GM18511 (cell line): ENCODE measurements around the gene SNX20.

ENCODE experiments used
- ATAC-seq: cut with Tn5 transposase; IDR thresholded peaks from one replicate; pipeline ENCODE4 v1.9.1; 2021; ENCODE audit warnings: mild to moderate bottlenecking, moderate library complexity; ENCODE audit not compliant: unreplicated experiment

The SNX20 gene

GRCh38 chr16:50664270-50664669 lies 16.8 kb downstream of the SNX20 start:
- ATAC-seq = no peak

- no peak for ATAC-seq
Measured at GRCh38 chr16:50662306-50662940, 18.7 kb downstream of the SNX20 start.

DNA sequence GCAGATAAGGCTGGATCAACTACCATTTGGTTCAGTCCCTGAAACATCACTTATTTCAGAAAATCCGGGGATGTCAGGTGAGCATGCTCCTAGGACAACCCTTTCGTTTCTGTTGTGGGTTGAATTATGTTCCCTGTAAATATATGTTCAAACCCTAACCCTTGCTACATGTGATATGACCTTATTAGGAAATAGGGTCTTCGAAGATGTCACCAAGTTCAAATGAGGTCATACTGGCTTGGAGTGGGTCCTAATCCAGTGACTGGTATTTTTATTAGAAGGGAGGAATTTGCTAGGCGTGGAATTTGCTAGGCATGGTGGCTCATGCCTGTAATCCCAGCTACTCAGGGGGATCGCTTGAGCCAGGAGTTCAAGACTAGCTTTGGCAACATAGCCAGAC lies 21.3 kb downstream of the SNX20 start:
- no peak for ATAC-seq

GRCh38 chr16:50657241-50657640 lies 23.9 kb downstream of the SNX20 start:
- no peak for ATAC-seq

DNA sequence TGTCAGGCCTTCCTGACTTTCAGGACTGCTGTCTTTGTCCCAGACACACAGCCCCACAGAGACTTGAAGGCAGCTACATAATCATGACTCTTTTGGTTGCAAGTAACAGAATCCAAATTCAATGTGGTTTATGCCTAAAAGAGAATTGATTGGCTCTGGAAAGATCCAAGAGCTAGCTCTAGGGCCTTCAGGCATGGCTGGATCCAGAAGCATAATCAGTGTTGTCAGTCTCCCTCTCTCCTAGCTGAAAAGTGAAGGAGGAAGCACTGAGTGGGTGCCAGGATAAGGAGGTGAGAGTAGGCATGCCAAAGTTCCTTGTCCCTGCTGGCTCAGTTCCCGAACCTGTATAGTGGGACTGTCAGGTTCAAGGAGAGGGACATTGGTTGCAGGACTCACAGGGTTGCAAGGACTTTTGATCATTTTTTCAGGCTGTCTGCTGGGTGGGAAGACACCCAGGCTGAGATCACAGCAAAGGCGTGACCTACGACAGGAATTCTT lies 25.5 kb downstream of the SNX20 start:
- no peak for ATAC-seq

GRCh38 chr16:50653633-50654519 lies 27.2 kb downstream of the SNX20 start:
- ATAC-seq = no peak

DNA sequence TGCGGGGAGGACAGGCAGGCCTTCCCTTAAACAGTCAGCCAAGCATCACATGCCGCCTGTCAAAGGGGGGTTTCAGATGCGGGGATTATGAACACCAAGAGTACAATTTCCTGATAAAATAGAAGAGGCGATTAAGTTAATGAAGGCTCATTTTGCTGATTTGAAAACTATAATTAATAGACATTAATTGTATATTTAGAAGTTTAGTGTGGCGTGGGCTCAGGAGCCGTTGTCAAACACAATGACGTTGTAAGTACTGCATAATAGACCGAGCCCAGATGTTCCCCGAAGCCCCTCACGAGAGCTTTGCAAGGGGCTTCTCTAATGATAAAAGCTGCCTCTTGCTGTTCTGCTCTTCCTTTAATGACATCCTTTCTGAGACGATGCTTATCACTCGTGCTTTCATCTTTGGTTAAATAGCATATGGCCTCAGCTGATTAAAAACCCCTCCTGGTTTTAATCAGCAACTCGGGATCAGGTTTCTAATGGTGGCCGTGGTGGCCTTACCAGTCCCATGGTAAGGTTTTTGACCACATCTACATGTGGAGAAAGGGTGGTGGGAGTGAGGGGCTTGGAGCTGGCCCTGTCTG lies 28.2 kb downstream of the SNX20 start:
- no peak for ATAC-seq

GRCh38 chr16:50651835-50652438 lies 29.2 kb downstream of the SNX20 start:
- ATAC-seq = no peak

DNA sequence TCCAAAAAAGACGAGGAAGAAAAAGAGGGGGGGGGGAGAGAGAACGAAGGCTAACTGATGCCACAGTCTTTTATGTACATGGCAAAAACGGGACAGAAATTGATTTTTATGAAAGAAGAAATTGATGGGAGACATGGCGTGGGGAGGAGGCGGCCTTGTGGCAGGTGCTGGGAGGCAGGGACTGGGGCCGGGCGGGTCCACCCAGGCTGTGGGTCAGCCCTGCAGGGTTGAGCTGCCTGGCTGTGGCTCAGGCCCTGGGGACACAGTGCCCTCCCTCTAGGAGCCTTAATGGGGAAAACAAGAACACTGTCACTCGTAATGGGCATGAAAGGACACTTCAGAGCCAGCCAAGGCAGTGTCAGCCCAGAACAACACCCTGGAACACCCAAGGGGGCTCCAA lies 34.8 kb downstream of the SNX20 start:
- ATAC-seq = no peak

DNA sequence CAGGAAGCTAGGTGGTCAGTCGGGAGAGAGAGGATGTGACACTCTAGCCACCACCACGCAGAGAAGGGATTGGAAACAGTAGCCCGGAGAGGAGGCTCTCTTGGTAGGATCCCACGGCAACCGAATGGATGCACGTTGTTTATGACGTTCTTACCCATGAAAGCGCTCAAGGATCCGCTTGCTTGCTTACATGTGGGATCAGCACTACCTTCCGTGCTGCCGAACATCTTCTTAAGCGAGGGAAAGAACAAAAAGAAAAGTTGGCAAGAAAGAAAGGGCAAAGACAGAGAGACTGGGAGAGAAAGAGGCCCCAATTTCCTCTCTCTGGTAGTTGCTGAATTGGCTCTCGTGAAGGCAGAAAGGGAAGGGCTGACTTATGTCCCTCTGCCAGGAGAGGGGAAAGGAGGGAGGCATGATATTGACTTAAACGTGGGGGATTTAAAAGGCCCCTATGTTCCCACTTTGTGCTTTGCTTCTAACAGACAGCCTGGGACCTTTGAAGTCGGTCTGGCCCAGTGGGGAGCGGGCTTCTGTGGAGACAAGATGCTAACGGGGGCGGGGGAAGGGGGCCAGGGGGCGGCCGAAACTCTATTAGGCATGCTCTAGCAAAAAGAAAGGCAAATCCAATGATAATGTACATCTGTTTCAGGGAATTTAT lies 35.4 kb downstream of the SNX20 start:
- no peak for ATAC-seq

GRCh38 chr16:50644729-50645128 lies 36.4 kb downstream of the SNX20 start:
- ATAC-seq = peak; percentile 72

GRCh38 chr16:50644245-50644644 lies 36.9 kb downstream of the SNX20 start:
- no peak for ATAC-seq

DNA sequence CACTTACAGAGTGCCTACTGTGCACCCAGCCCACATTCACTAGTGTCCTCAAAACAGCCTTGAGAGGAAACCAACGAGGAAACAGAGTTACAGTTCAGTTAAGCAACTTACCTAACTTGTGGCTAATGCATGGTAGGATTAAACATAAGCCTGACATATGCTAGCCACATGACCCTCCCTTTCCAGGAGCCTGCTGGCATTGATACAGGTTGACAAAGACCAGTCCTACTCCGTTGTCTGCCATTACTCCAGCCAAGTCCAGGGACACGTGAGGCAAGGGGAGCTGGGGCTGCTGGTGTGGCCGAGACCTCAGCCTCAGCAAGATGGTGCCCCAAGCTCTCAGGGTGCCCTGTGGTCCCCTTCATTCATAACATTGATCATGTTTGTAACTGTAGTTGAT lies 37.9 kb downstream of the SNX20 start:
- no peak for ATAC-seq

- ATAC-seq = no peak
Measured at GRCh38 chr16:50642349-50642748, 38.8 kb downstream of the SNX20 start.

GRCh38 chr16:50641818-50642187 lies 39.3 kb downstream of the SNX20 start:
- ATAC-seq = no peak

DNA sequence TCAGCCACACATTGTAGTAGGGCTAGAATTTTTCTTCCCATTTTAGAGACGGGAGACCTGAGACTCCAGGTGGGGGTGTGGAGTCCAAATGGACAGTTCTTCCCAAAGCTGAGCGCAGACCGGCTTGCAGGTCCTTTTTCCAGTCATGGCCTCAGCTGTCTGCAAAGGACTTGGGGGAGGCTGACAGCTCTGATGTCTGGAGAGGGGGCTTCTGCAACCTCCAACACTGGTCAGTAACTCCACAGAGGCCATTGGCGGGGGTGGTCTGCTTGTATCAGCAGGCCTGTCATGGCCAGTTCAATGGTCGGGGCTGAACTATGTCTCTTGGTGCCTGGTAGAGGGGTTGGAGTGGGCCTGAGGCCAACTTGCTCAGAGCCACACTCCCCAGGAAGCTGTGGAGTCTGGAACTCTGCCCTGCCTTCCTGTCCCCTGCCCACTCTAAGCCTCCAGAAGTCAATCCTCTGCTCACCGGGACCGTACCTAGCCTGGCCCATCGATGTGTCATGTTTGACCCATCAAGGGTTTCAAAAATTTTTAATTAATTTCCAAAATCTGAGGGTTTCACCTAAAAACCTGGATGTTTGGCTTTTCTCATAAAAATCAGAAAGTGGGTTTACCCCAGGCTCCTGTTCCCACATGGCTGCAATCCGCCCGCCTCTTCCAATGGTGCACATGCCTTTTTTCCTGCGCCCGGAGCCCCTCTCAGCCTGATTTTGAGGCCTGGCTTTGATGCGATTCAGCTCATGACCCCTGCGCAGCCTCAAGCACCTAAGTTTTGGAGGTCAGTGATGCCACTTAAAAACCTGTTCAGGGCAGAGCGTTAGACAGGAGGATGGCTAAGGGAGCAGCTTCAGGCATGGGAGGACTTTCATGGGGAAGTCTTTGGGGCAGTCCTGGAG lies 39.9 kb downstream of the SNX20 start:
- ATAC-seq = no peak

- no peak for ATAC-seq
Measured at GRCh38 chr16:50640391-50640790, 40.7 kb downstream of the SNX20 start.

- ATAC-seq = no peak
Measured at GRCh38 chr16:50638816-50639670, 42.1 kb downstream of the SNX20 start.
